Heart left ventricle (tissue), 16 donors: ENCODE results near the gene KRT1. TPM values are rescaled to one million over a fixed set of nuclear protein-coding genes. Genes with fewer than 3 reads are reported as not detected.

Experiments
- ATAC-seq, 4 donors: fragments of 200-7000 bp; cut with Tn5 transposase; one replicate each; pipeline ENCODE4 v1.9.1; 2020 to 2022; ENCODE audit warnings: moderate library complexity in 4 of 4, mild to moderate bottlenecking in 3 of 4, moderate number of reproducible peaks in 1 of 4
- DNase-seq, 5 donors: peaks; one replicate each; pipeline ENCODE4 v3.0.0-alpha.2; 2020
- H3K27ac ChIP-seq, 12 donors: fragments of 200-600 bp; sonication (generic) in 4 of 12; one replicate each; pipeline versions ENCODE4 v1.5.0 to v1.8.0; 2016 to 2022; ENCODE audit warnings: mild to moderate bottlenecking in 2 of 12
- H3K27me3 ChIP-seq, 9 donors: fragments of 200-600 bp; sonication (generic) in 2 of 9; one replicate each; pipeline versions ENCODE4 v1.5.1 to v1.8.0; 2016 to 2022; ENCODE audit warnings: mild to moderate bottlenecking in 3 of 9
- H3K36me3 ChIP-seq, 9 donors: fragments of 200-600 bp; sonication (generic) in 2 of 9; one replicate each; pipeline versions ENCODE4 v1.5.0 to v1.8.0; 2018 to 2022; ENCODE audit warnings: mild to moderate bottlenecking in 2 of 9
- H3K4me1 ChIP-seq, 12 donors: fragments of 200-600 bp; sonication (generic) in 4 of 12; one replicate each; pipeline versions ENCODE4 v1.5.0 to v1.8.0; 2016 to 2022; ENCODE audit warnings: mild to moderate bottlenecking in 3 of 12
- H3K4me3 ChIP-seq, 12 donors: fragments of 200-600 bp; sonication (generic) in 4 of 12; one replicate each; pipeline versions ENCODE4 v1.5.0 to v1.8.0; 2017 to 2022; ENCODE audit warnings: mild to moderate bottlenecking in 9 of 12, moderate library complexity in 4 of 12
- H3K9me3 ChIP-seq, 12 donors: fragments of 200-600 bp; sonication (generic) in 4 of 12; one replicate each; pipeline versions ENCODE4 v1.5.0 to v1.8.0; 2016 to 2022; ENCODE audit warnings: mild to moderate bottlenecking in 1 of 12
- CTCF ChIP-seq, 12 donors: fragments of 200-600 bp; sonication (generic) in 4 of 12; IDR thresholded peaks; one replicate each; pipeline versions ENCODE4 v1.5.0 to v1.8.0; 2018 to 2022; ENCODE audit warnings: antibody characterized with exemption in 12 of 12, mild to moderate bottlenecking in 5 of 12
- POLR2A ChIP-seq, 2 donors: fragments of 450-650 bp; IDR thresholded peaks; one replicate each; pipeline ENCODE4 v1.6.1; 2017; ENCODE audit warnings: antibody characterized with exemption in 2 of 2, mild to moderate bottlenecking in 2 of 2, moderate library complexity in 2 of 2
- WGBS, 4 donors: extraction: QIAGEN DNeasy Blood & Tissue Kit in 2 of 4; methylation state at CpG; one replicate each; pipeline versions ENCODE4 v1.1.5 to v1.1.7; 2013 to 2018; 5-methylcytosine and 5-hydroxymethylcytosine counted together
- intact Hi-C, 10 donors: fragments of 100-400 bp; cut with DNase I; formaldehyde crosslinking; loops; one replicate each; pipeline versions ENCODE4 v1.11.1 to v1.14.2; 2022
- polyA plus RNA-seq, 2 donors: library from polyadenylated mRNA; stranded (reverse); fragments of 200-250 nt; gene quantifications; one replicate each; pipeline ENCODE4 v1.2.3, GENCODE V29; 2013
- total RNA-seq, 9 donors: library from RNA; depleted of rRNA in 2 of 9; stranded (reverse); fragments of >200 nt in 2 of 9; fragmentation: NEBNext Ultra II Directional in 3 of 9; extraction: Animal tissue kit (Norgen Biotek cat#: 25700) in 3 of 9; gene quantifications; one replicate each; pipeline versions ENCODE4 v1.1.0 to v1.2.4, GENCODE V29; 2016 to 2023
- donor health status: ischemic (EF 13 %, LVEDD 7.1; RV severe dilation, severe dysfunction).
- donor health status: healthy with polysubstance abuse.
- donor health status: DM: no; HTN: yes; CAD: no.
- donor health status: DM: no; HTN: no; CAD: no.
- donor health status: ischemic (EF 25% LVEDD 6.9; RV normal size, moderate dysfunction).
- donor health status: ischemic (EF 25% LVEDD 5.7; RV mildly dilated, moderate dysfunction).
- donor health status: healthy.
- donor health status: DM: yes; HTN: yes; CAD: no.
- donor health status: ischemic (EF 35%, LVEDD 5.7; RV mildly dilated, moderate dysfunction).
- donor health status: nonischemic (EF 11% LVEDD 7.7; RV severe dilation, severe dysfunction).
- donor health status: DM: yes; HTN: yes; CAD: no.
- donor health status: PGD.
- donor health status: ischemic (EF 29% LVEDD 5.4; RV normal size, mild dysfunction).
- donor health status: nonischemic (EF 23%, LVEDD 6.1; RV moderate dilation, normal function).

The KRT1 gene
- total and polyA plus RNA-seq, 11 donors: 0.35 TPM; not detected in 10

- intact Hi-C loops: loop anchor here in 1 of 10 donors (10.0 kb wide), 1 partner anchor 190 kb away; no protein-coding TSS in a partner anchor
- Histone ChIP-seq H3K36me3 (no peaks in the 10 kb centered on the region), H3K4me3 (no peak overlapping the region), H3K9me3 (no peaks in the 10 kb centered on the region), H3K27me3 (peaks cover 0 to 35% (median 0%) of the 10 kb centered on the region in 9 donors), H3K27ac (no peak overlapping the region), H3K4me1 (no peaks in the 10 kb centered on the region)
- WGBS, 4 donors: 87 to 92% (median 90%) methylated on average over 21 to 28 of the region's 28 CpGs
- no peak for DNase-seq
- TF ChIP-seq POLR2A (IDR thresholded peaks at IDR 0.05) (no peak), CTCF (IDR thresholded peaks at IDR 0.05) (no peak)
- no peak for ATAC-seq
These were observed 4.9 kb downstream of the KRT1 start for GRCh38 chr12:52675301-52675701.

- H3K27me3 ChIP-seq: peaks cover 0 to 33% (median 0%) of the 10 kb centered on the region in 9 donors
- intact Hi-C loops: loop anchor here in 1 of 10 donors (10.0 kb wide), 1 partner anchor 190 kb away; no protein-coding TSS in a partner anchor
- H3K9me3 ChIP-seq: no peaks in the 10 kb centered on the region
- TF ChIP-seq CTCF (IDR thresholded peaks at IDR 0.05) (no peak), POLR2A (IDR thresholded peaks at IDR 0.05) (no peak)
- no peak overlapping the region for H3K4me3 ChIP-seq
- no peak for DNase-seq
- no peak for ATAC-seq
- H3K27ac ChIP-seq: no peak overlapping the region
- no peaks in the 10 kb centered on the region for H3K36me3 ChIP-seq
- H3K4me1 ChIP-seq: no peaks in the 10 kb centered on the region
- 92 to 95% (median 94%) methylated on average over 4 of the region's 4 CpGs for WGBS, 4 donors
These were observed 5.8 kb downstream of the KRT1 start for GRCh38 chr12:52674433-52674775.

DNA sequence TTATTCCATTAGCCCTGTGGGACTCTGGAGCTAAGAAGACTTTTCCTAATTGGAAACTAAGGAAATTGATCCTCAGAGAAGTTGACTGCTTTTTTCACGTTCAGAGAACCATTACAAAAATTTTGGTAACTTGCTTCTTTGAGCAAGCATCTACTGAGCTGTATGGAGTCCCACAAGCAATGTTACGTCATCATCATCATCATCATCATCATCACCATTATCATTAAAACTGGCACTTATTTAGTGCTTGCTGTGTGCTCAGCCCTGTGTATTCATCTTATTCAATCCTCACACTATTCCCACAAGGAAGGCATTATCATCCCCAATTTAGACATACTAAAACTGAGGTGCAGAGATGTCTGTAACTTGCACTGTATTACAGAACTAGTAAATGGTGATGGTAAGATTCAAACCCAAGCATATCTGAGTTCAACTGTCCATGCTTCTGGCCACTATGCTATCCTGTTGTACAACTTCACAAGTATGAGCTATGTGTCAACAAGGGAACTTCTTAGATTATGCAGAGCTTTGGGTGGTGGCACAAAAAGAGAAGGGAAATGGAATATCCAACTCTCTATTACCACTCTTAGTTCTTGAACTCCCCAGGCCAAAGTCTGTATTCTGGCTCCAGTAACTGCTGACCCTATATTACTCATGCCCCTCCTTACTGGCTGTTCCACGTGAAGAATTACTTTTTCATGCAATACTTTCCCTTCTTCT, 6.3 kb downstream of the KRT1 start:
- WGBS, 4 donors: 71 to 77% (median 74%) methylated on average over 3 of the region's 3 CpGs

More for the DNA sequence above, 6.3 kb downstream of the KRT1 start:
- Histone ChIP-seq H3K9me3 (no peaks in the 10 kb centered on the region), H3K4me3 (no peak overlapping the region), H3K36me3 (no peaks in the 10 kb centered on the region), H3K27me3 (peaks cover 0 to 34% (median 0%) of the 10 kb centered on the region in 9 donors), H3K27ac (no peak overlapping the region), H3K4me1 (no peaks in the 10 kb centered on the region)
- no peak for ATAC-seq
- no peak for DNase-seq
- TF ChIP-seq CTCF (IDR thresholded peaks at IDR 0.05): no peak
- TF ChIP-seq POLR2A (IDR thresholded peaks at IDR 0.05): no peak
- intact Hi-C loops: loop anchor here in 1 of 10 donors (10.0 kb wide), 1 partner anchor 191 kb away; no protein-coding TSS in a partner anchor
